ENCODE data around the gene GRIN2A.

DNA sequence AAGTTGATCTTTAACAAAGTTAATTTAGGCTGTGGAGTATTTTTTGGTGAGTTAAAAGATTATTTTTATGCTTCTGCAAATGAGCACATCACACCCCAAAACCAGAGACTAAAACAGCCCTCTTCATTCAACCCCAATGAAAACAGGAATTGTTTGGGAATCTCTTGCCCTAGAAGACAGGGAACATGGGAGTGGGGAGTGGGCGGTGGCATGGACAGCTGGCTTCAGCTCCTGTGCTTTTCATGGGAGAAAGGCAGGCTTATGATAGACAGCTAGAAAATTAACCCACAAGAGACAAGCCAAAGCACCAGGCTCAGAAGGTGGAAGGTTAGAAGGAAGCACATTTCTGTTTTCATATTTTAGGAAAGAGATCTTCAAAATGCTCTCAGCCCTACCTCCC lies 19.2 kb downstream of the GRIN2A start:
- TF ChIP-seq, protein P1, sequence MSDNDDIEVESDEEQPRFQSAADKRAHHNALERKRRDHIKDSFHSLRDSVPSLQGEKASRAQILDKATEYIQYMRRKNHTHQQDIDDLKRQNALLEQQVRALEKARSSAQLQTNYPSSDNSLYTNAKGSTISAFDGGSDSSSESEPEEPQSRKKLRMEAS (IDR thresholded peaks at IDR 0.05; ENCODE audit: insufficient read depth, insufficient read length), result no peak
- TF ChIP-seq, protein P2, sequence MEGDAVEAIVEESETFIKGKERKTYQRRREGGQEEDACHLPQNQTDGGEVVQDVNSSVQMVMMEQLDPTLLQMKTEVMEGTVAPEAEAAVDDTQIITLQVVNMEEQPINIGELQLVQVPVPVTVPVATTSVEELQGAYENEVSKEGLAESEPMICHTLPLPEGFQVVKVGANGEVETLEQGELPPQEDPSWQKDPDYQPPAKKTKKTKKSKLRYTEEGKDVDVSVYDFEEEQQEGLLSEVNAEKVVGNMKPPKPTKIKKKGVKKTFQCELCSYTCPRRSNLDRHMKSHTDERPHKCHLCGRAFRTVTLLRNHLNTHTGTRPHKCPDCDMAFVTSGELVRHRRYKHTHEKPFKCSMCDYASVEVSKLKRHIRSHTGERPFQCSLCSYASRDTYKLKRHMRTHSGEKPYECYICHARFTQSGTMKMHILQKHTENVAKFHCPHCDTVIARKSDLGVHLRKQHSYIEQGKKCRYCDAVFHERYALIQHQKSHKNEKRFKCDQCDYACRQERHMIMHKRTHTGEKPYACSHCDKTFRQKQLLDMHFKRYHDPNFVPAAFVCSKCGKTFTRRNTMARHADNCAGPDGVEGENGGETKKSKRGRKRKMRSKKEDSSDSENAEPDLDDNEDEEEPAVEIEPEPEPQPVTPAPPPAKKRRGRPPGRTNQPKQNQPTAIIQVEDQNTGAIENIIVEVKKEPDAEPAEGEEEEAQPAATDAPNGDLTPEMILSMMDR (IDR thresholded peaks at IDR 0.05; ENCODE audit: extremely low read depth in 1 of 2, insufficient read depth in 1 of 2, low read depth in 1 of 2, low read length in 2 of 2), result no peak
- TF ChIP-seq POLR2A (IDR thresholded peaks at IDR 0.05; ENCODE audit: low read depth, low read length) (no peak), JUN (IDR thresholded peaks at IDR 0.05; ENCODE audit: borderline replicate concordance, insufficient read depth, insufficient read length, low read depth) (no peak), POLR2AphosphoS5 (IDR thresholded peaks at IDR 0.05; ENCODE audit: insufficient read depth, low read depth, low read length) (no peak), MYC (IDR thresholded peaks at IDR 0.05; ENCODE audit: low read depth, low read length) (no peak), GATA2 (IDR thresholded peaks at IDR 0.05; ENCODE audit: insufficient read depth, insufficient read length, low read depth, low read length) (no peak), EZH2 (IDR thresholded peaks at IDR 0.05; ENCODE audit: borderline replicate concordance, low read depth, low read length, severe bottlenecking) (no peak)
